ENCODE results near the gene LAD1.

Gene LAD1

GRCh38 chr1:201419256-201419655 lies 20.1 kb upstream of the LAD1 start:
- DNase-seq (ENCODE audit: low read depth in 2 of 2): no peak

- no peak for DNase-seq (ENCODE audit: low read depth in 2 of 2)
Measured at GRCh38 chr1:201418461-201418860, 19.3 kb upstream of the LAD1 start.

GRCh38 chr1:201414051-201414738 lies 15.1 kb upstream of the LAD1 start:
- DNase-seq (ENCODE audit: low read depth in 2 of 2): no peak

GRCh38 chr1:201411292-201411691 lies 12.2 kb upstream of the LAD1 start:
- no peak for DNase-seq (ENCODE audit: low read depth in 2 of 2)

- DNase-seq (ENCODE audit: low read depth in 2 of 2): no peak
Measured at GRCh38 chr1:201409440-201409839, 10.3 kb upstream of the LAD1 start.

GRCh38 chr1:201408834-201409200 lies 9.7 kb upstream of the LAD1 start:
- no peak for DNase-seq (ENCODE audit: low read depth in 2 of 2)

GRCh38 chr1:201408176-201408833 lies 9.2 kb upstream of the LAD1 start:
- DNase-seq (ENCODE audit: low read depth in 2 of 2): peak; percentile 44 to 50

- no peak for DNase-seq (ENCODE audit: low read depth in 2 of 2)
Measured at GRCh38 chr1:201406831-201407406, 7.8 kb upstream of the LAD1 start.

GRCh38 chr1:201405484-201405831 lies 6.3 kb upstream of the LAD1 start:
- DNase-seq (ENCODE audit: low read depth in 2 of 2): no peak

- no peak for DNase-seq (ENCODE audit: low read depth in 2 of 2)
Measured at GRCh38 chr1:201404722-201405483, 5.8 kb upstream of the LAD1 start.

- no peak for DNase-seq (ENCODE audit: low read depth in 2 of 2)
Measured at GRCh38 chr1:201404055-201404454, 4.9 kb upstream of the LAD1 start.

- no peak for DNase-seq (ENCODE audit: low read depth in 2 of 2)
Measured at GRCh38 chr1:201403359-201403758, 4.2 kb upstream of the LAD1 start.

- no peak for DNase-seq (ENCODE audit: low read depth in 2 of 2)
Measured at GRCh38 chr1:201401700-201402099, 2.6 kb upstream of the LAD1 start.

GRCh38 chr1:201400852-201401230 lies 1.7 kb upstream of the LAD1 start:
- DNase-seq (ENCODE audit: low read depth in 2 of 2): no peak

GRCh38 chr1:201400212-201400851 lies 1.2 kb upstream of the LAD1 start:
- no peak for DNase-seq (ENCODE audit: low read depth in 2 of 2)

GRCh38 chr1:201399352-201400126 lies 415 bp upstream of the LAD1 start:
- DNase-seq (ENCODE audit: low read depth in 2 of 2): no peak

GRCh38 chr1:201397675-201398074 lies 1.4 kb downstream of the LAD1 start:
- DNase-seq (ENCODE audit: low read depth in 2 of 2): no peak

- DNase-seq (ENCODE audit: low read depth in 2 of 2): no peak
Measured at GRCh38 chr1:201396861-201397464, 2.2 kb downstream of the LAD1 start.

- DNase-seq (ENCODE audit: low read depth in 2 of 2): no peak
Measured at GRCh38 chr1:201395936-201396335, 3.2 kb downstream of the LAD1 start.

- no peak for DNase-seq (ENCODE audit: low read depth in 2 of 2)
Measured at GRCh38 chr1:201394591-201394990, 4.5 kb downstream of the LAD1 start.

- DNase-seq (ENCODE audit: low read depth in 2 of 2): no peak
Measured at GRCh38 chr1:201393076-201393475, 6.0 kb downstream of the LAD1 start.

All from stimulated activated CD8-positive, alpha-beta memory T cell treated with anti-CD3 and anti-CD28 coated beads, Interleukin-15, amount 100 ng/mL, for 48 hours (primary cell).